Measurements from ENCODE around the gene CDH4.

DNA sequence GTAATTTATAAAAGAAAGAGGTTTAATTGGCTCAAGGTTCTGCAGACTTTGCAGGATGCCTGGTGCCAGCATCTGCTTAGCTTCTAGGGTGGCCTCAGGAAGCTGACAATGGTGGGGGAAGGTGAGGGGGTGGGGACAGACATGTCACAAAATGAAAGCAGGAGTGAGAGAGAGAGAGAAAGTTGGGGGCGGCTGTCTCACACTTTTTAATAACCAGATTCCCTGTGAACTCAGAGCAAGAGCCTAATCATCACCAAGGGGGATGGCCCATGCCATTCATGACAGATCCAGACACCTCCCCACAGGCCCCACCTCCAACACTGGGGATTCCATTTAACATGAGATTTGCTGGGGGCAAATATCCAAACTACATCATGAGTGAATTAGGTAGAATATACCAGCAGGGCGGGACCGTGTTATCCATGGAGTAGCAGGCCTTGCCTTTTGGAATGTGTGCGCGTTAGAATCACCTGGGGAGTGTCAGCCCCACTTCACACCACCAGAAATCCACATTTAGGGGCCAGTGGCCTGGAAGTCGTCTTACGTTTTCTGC, 258.8 kb downstream of the CDH4 start:
- TF ChIP-seq, protein P1, sequence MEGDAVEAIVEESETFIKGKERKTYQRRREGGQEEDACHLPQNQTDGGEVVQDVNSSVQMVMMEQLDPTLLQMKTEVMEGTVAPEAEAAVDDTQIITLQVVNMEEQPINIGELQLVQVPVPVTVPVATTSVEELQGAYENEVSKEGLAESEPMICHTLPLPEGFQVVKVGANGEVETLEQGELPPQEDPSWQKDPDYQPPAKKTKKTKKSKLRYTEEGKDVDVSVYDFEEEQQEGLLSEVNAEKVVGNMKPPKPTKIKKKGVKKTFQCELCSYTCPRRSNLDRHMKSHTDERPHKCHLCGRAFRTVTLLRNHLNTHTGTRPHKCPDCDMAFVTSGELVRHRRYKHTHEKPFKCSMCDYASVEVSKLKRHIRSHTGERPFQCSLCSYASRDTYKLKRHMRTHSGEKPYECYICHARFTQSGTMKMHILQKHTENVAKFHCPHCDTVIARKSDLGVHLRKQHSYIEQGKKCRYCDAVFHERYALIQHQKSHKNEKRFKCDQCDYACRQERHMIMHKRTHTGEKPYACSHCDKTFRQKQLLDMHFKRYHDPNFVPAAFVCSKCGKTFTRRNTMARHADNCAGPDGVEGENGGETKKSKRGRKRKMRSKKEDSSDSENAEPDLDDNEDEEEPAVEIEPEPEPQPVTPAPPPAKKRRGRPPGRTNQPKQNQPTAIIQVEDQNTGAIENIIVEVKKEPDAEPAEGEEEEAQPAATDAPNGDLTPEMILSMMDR (conservative IDR thresholded peaks at IDR 0.05) = no peak
- no peak for TF ChIP-seq EZH2 (IDR thresholded peaks at IDR 0.05; ENCODE audit: low read depth)
